Keratinocyte (primary cell): Measurements from ENCODE around the gene ZHX3. TPM values are rescaled to one million over a fixed set of nuclear protein-coding genes. Genes with fewer than 3 reads are reported as not detected.

Source experiments
- DNase-seq: peaks from one replicate; pipeline ENCODE4 v3.0.0-alpha.2; 2011; ENCODE audit warnings: low read depth, missing footprints, low spot score
- FAIRE-seq: peaks from 2 replicates; lab custom pipeline; 2011; peaks lifted over from hg19 to GRCh38; lab: Jason Lieb, UNC
- H2AFZ ChIP-seq: 2 replicates; pipeline ENCODE4 v1.6.0; 2012; ENCODE audit warnings: low read length, control low read depth, inconsistent platforms; ENCODE audit not compliant: control insufficient read depth
- H3K27ac ChIP-seq: 2 replicates; pipeline ENCODE4 v1.5.1; 2011; ENCODE audit warnings: low read length; ENCODE audit not compliant: control insufficient read depth, insufficient read depth
- H3K27me3 ChIP-seq: 3 replicates; pipeline ENCODE4 v1.6.0; 2011; ENCODE audit warnings: low read length; ENCODE audit not compliant: control insufficient read depth, insufficient read depth; ENCODE audit errors: extremely low read depth
- H3K36me3 ChIP-seq, 2 experiments: 2 replicates in 1 of 2; 3 replicates in 1 of 2; pipeline ENCODE4 v1.5.1; 2011; ENCODE audit warnings: low read length in 2 of 2, mild to moderate bottlenecking in 1 of 2; ENCODE audit not compliant: control insufficient read depth in 2 of 2, insufficient read depth in 2 of 2; ENCODE audit errors: extremely low read depth in 1 of 2
- H3K4me1 ChIP-seq: 3 replicates; pipeline ENCODE4 v1.5.1; 2011; ENCODE audit warnings: low read length; ENCODE audit not compliant: control insufficient read depth, insufficient read depth; ENCODE audit errors: extremely low read depth
- H3K4me2 ChIP-seq: 3 replicates; pipeline ENCODE4 v1.6.0; 2011; ENCODE audit warnings: low read depth, low read length; ENCODE audit not compliant: control insufficient read depth, insufficient read depth; ENCODE audit errors: extremely low read depth
- H3K4me3 ChIP-seq, 3 experiments: fragments of 200-600 bp in 1 of 3; sonication (generic) in 1 of 3; 2 replicates in 2 of 3; 3 replicates in 1 of 3; pipeline ENCODE4 v1.5.1; 2011 to 2016; ENCODE audit warnings: low read length in 3 of 3, mild to moderate bottlenecking in 3 of 3, control low read depth in 2 of 3, inconsistent platforms in 1 of 3, low read depth in 1 of 3, mixed read lengths in 1 of 3, mixed run types in 1 of 3, moderate library complexity in 1 of 3; ENCODE audit not compliant: control insufficient read depth in 2 of 3, insufficient read depth in 2 of 3; ENCODE audit errors: extremely low read depth in 1 of 3
- H3K79me2 ChIP-seq: 2 replicates; pipeline ENCODE4 v1.6.0; 2012; ENCODE audit warnings: low read length; ENCODE audit not compliant: control insufficient read depth, insufficient read depth
- H3K9ac ChIP-seq: 3 replicates; pipeline ENCODE4 v1.6.0; 2011; ENCODE audit warnings: low read length; ENCODE audit not compliant: control insufficient read depth, insufficient read depth; ENCODE audit errors: extremely low read depth
- H3K9me1 ChIP-seq: 3 replicates; pipeline ENCODE4 v1.6.0; 2011; ENCODE audit warnings: low read length; ENCODE audit not compliant: control insufficient read depth, insufficient read depth; ENCODE audit errors: extremely low read depth
- H3K9me3 ChIP-seq: 2 replicates; pipeline ENCODE4 v1.5.1; 2012; ENCODE audit warnings: low read depth, low read length; ENCODE audit not compliant: control insufficient read depth
- H4K20me1 ChIP-seq: 3 replicates; pipeline ENCODE4 v1.6.0; 2011; ENCODE audit warnings: low read length; ENCODE audit not compliant: control insufficient read depth, insufficient read depth; ENCODE audit errors: extremely low read depth
- EZH2 ChIP-seq: IDR thresholded peaks from one replicate; pipeline ENCODE4 v1.6.1; 2012; ENCODE audit warnings: inconsistent platforms, mild to moderate bottlenecking, low read length, moderate library complexity
- dilution Hi-C: fragments of 300-500 bp; cut with MboI; formaldehyde crosslinking; loops from one replicate; pipeline ENCODE4 v1.7.0; 2020; ENCODE audit warnings: low sequenced_read_pairs; ENCODE audit not compliant: extremely low pct_ligation_motif_present
- polyA plus RNA-seq, 5 experiments: library from polyadenylated mRNA; depleted of rRNA in 3 of 5; stranded (reverse) in 3 of 5; stranded (forward) in 1 of 5; unstranded in 1 of 5; fragments of >200 nt; gene quantifications; 1 replicate in 1 of 5; 2 replicates in 3 of 5; 3 replicates in 1 of 5; pipeline versions ENCODE4 v1.2.1 to v1.2.3, GENCODE V29; 2011 to 2012; ENCODE audit warnings: missing spikeins in 2 of 5, low read depth in 1 of 5, low replicate concordance in 1 of 5
- TF ChIP-seq, protein P1 (sequence below), 3 experiments: IDR thresholded peaks in 1 of 3; conservative IDR thresholded peaks in 1 of 3; optimal IDR thresholded peaks in 1 of 3; 2 replicates in 2 of 3; 3 replicates in 1 of 3; pipeline versions ENCODE3 to v1.5.1; 2011; ENCODE audit warnings: low read length in 3 of 3, mild to moderate bottlenecking in 3 of 3, moderate library complexity in 2 of 3, control low read depth in 1 of 3, inconsistent platforms in 1 of 3; ENCODE audit not compliant: insufficient read depth in 2 of 3; ENCODE audit errors: extremely low read depth in 1 of 3

Gene ZHX3
- polyA plus RNA-seq, 1 donor (not counting 4 experiments of a cell fraction or from before 2014, with no cell fraction given): 16.5 TPM

DNA sequence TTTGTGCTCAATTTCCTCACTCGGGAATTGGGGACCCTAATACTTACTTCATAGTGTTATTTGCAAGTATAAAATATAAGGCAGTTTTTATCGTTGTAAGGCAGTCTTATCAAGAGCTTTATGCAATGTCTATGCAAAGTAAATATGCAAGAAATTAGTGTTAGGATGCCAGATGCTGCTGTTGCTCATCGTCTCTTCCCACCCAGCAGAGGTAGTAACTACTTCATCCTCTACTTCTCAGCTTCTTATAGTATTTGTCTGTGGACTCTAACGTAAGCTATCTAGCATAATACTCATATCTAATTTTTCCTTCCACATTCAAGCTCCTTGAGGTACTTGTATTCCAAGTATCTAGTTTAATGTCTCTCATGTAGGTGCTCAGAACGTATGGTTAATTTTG, 168.6 kb downstream of the ZHX3 start:
- FAIRE-seq (no peak), DNase-seq (no peak)
- H3K79me2 ChIP-seq: peaks cover 94% of the 10 kb centered on the region
- no peak overlapping the region for H3K4me3 ChIP-seq
- no peak overlapping the region for H2AFZ ChIP-seq
- no peak overlapping the region for H3K9ac ChIP-seq
- dilution Hi-C loops: no loop called here
- no peaks in the 10 kb centered on the region for H3K9me3 ChIP-seq
- TF ChIP-seq, protein P1, sequence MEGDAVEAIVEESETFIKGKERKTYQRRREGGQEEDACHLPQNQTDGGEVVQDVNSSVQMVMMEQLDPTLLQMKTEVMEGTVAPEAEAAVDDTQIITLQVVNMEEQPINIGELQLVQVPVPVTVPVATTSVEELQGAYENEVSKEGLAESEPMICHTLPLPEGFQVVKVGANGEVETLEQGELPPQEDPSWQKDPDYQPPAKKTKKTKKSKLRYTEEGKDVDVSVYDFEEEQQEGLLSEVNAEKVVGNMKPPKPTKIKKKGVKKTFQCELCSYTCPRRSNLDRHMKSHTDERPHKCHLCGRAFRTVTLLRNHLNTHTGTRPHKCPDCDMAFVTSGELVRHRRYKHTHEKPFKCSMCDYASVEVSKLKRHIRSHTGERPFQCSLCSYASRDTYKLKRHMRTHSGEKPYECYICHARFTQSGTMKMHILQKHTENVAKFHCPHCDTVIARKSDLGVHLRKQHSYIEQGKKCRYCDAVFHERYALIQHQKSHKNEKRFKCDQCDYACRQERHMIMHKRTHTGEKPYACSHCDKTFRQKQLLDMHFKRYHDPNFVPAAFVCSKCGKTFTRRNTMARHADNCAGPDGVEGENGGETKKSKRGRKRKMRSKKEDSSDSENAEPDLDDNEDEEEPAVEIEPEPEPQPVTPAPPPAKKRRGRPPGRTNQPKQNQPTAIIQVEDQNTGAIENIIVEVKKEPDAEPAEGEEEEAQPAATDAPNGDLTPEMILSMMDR (optimal IDR thresholded peaks at IDR 0.05 in 1 of 3, IDR thresholded peaks at IDR 0.05 in 1 of 3, conservative IDR thresholded peaks at IDR 0.05 in 1 of 3; ENCODE audit: extremely low read depth in 1 of 3, insufficient read depth in 2 of 3, low read length in 3 of 3): no peak
- no peak for TF ChIP-seq EZH2
- no peaks in the 10 kb centered on the region for H3K27me3 ChIP-seq
- no peaks in the 10 kb centered on the region for H3K36me3 ChIP-seq
- peaks cover 3% of the 10 kb centered on the region for H3K9me1 ChIP-seq
- H3K4me2 ChIP-seq: no peak overlapping the region
- H3K4me1 ChIP-seq: peaks cover 9% of the 10 kb centered on the region
- H3K27ac ChIP-seq: no peak overlapping the region
- H4K20me1 ChIP-seq: peaks cover 6% of the 10 kb centered on the region

DNA sequence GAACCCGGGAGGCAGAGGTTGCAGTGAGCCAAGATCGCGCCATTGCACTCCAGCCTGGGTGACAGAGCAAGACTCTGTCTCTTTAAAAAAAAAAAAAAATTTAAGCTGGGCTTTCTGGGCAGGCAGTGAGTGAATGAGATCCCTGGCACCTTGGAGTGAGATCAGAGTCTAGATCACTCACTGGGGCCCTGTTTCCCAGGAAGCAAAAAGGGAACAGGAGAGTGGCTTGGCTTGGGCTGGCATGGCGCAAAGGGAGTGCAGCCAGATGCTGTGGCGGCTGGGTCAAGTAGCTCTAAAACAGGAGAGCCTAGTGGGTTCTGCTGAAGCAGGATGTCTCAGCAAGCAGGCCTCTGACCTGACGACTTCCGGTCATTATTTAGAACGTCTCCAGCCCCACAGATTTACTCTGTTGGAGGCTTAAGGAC, 169.8 kb downstream of the ZHX3 start:
- Histone ChIP-seq H3K27ac (no peak overlapping the region), H3K4me3 (no peak overlapping the region), H3K9ac (no peak overlapping the region), H2AFZ (no peak overlapping the region), H3K9me1 (peaks cover 3% of the 10 kb centered on the region), H3K36me3 (no peaks in the 10 kb centered on the region), H4K20me1 (peaks cover 6% of the 10 kb centered on the region), H3K4me2 (no peak overlapping the region), H3K79me2 (peaks cover 94% of the 10 kb centered on the region), H3K27me3 (no peaks in the 10 kb centered on the region), H3K4me1 (peaks cover 9% of the 10 kb centered on the region), H3K9me3 (no peaks in the 10 kb centered on the region)
- dilution Hi-C loops: no loop called here
- DNase-seq (no peak), FAIRE-seq (no peak)
- no peak for TF ChIP-seq EZH2
- TF ChIP-seq, protein P1 (optimal IDR thresholded peaks at IDR 0.05 in 1 of 3, IDR thresholded peaks at IDR 0.05 in 1 of 3, conservative IDR thresholded peaks at IDR 0.05 in 1 of 3; ENCODE audit: extremely low read depth in 1 of 3, insufficient read depth in 2 of 3, low read length in 3 of 3): no peak
